ENCODE data around the gene SETBP1. TPM values are rescaled to one million over a fixed set of nuclear protein-coding genes. Genes with fewer than 3 reads are reported as not detected.

SETBP1 gene
- total and polyA plus RNA-seq, 2 of the 8 experiments (the other 6 are each of a cell fraction or from before 2014, with no cell fraction given), result 2.0 to 6.5 TPM

GRCh38 chr18:44899832-44900231 lies 219.1 kb downstream of the SETBP1 start:
- Histone ChIP-seq H3K4me3 (ENCODE audit: extremely low read depth in 1 of 4, insufficient read depth in 2 of 4, low read depth in 3 of 4, low read length in 4 of 4) (no peak overlapping the region), H2BK120ac (replicated peaks; ENCODE audit: low read depth, low read length) (no peak overlapping the region), H3K18ac (ENCODE audit: extremely low read depth, low read length) (no peak overlapping the region), H2BK5ac (ENCODE audit: low read depth, low read length) (no peak overlapping the region), H4K20me1 (replicated peaks in 1 of 2; ENCODE audit: control insufficient read depth in 1 of 2, insufficient read depth in 2 of 2, low read length in 2 of 2) (no peaks in the 10 kb centered on the region), H3K79me2 (ENCODE audit: control insufficient read depth in 1 of 2, insufficient read depth in 2 of 2, low read length in 2 of 2) (no peaks in the 10 kb centered on the region), H3K4me2 (ENCODE audit: insufficient read depth in 1 of 2, low read depth in 2 of 2, low read length in 2 of 2) (no peak overlapping the region), H3K14ac (ENCODE audit: insufficient read length) (no peak overlapping the region), H2BK12ac (ENCODE audit: low read depth, low read length) (no peak overlapping the region), H3K4me1 (replicated peaks in 1 of 4; ENCODE audit: control insufficient read depth in 3 of 4, insufficient read depth in 4 of 4, low read length in 3 of 4) (0 out of 7 replicates have a peak, but pooled peaks cover 0 to 2% (median 0%) of the 10 kb centered on the region in 4 experiments), H3K4ac (replicated peaks; ENCODE audit: insufficient read length, low read depth, low read length) (no peak overlapping the region), H4K8ac (ENCODE audit: extremely low read depth, insufficient read depth, low read length) (no peak overlapping the region), H3K9ac (replicated peaks in 1 of 4; ENCODE audit: extremely low read depth in 1 of 4, low read depth in 3 of 4, low read length in 3 of 4) (no peak overlapping the region), H3K79me1 (ENCODE audit: low read depth, low read length) (no peaks in the 10 kb centered on the region), H3K23me2 (ENCODE audit: low read depth, low read length) (no peaks in the 10 kb centered on the region), H3K36me3 (ENCODE audit: control insufficient read depth in 2 of 4, insufficient read depth in 4 of 4, low read length in 3 of 4) (no peaks in the 10 kb centered on the region), H4K5ac (ENCODE audit: insufficient read length, low read depth, low read length) (no peak overlapping the region), H3K27ac (ENCODE audit: low read depth, low read length) (no peak overlapping the region), H3K56ac (replicated peaks; ENCODE audit: insufficient read length, low read depth, low read length) (no peak overlapping the region), H3K27me3 (replicated peaks in 1 of 4; ENCODE audit: control insufficient read depth in 3 of 4, extremely low read depth in 1 of 4, insufficient read depth in 3 of 4, low read length in 3 of 4) (no peaks in the 10 kb centered on the region), H3K9me3 (ENCODE audit: insufficient read depth in 2 of 2, low read depth in 1 of 2, low read length in 1 of 2) (no peaks in the 10 kb centered on the region), H2BK20ac (ENCODE audit: low read length) (no peak overlapping the region), H4K91ac (replicated peaks; ENCODE audit: insufficient read length, low read length) (no peak overlapping the region), H3K23ac (ENCODE audit: insufficient read length) (no peak overlapping the region), H2AK5ac (ENCODE audit: low read depth, low read length) (no peak overlapping the region), H2AFZ (ENCODE audit: low read length) (no peak overlapping the region), H2BK15ac (ENCODE audit: low read length) (no peak overlapping the region)
- CTCF ChIA-PET (ENCODE audit: partially characterized antibody), result interaction anchor here (0.6 to 2.8 kb wide), 8 partner anchors 8 to 473 kb away, joined by 3 to 10 read pairs (median 3); no protein-coding TSS in a partner anchor
- POLR2A ChIA-PET (ENCODE audit: partially characterized antibody), result no interaction called here
- TF ChIP-seq CEBPB (IDR thresholded peaks at IDR 0.05; ENCODE audit: low read depth, low read length) (peak; percentile 24; the same call in 1 of the 2 replicates), USF2 (IDR thresholded peaks at IDR 0.05; ENCODE audit: low read length) (no peak), RAD21 (IDR thresholded peaks at IDR 0.05 in 1 of 2, conservative IDR thresholded peaks at IDR 0.05 in 1 of 2; ENCODE audit: low read depth in 2 of 2, low read length in 2 of 2) (peak; percentile 19 to 30; a peak in 2 of 4 replicates)
- no peak for DNase-seq (ENCODE audit: low read depth in 1 of 2, low spot score in 2 of 2)
- no peak for FAIRE-seq

All from H1 (cell line).